GM10266 (cell line): ENCODE results near the gene ITSN2.

ENCODE experiments used
- DNase-seq: peaks from one replicate; pipeline ENCODE4 v3.0.0; 2012; ENCODE audit errors: extremely low spot score
- CTCF ChIP-seq: IDR thresholded peaks from 2 replicates; pipeline ENCODE4 v1.5.1; 2012; ENCODE audit warnings: mild to moderate bottlenecking, low read depth; ENCODE audit not compliant: control insufficient read depth, insufficient read depth; ENCODE audit errors: missing control alignments

The ITSN2 gene

GRCh38 chr2:24353364-24353763, 7.0 kb downstream of the ITSN2 start:
- TF ChIP-seq CTCF, result no peak
- no peak for DNase-seq

DNA sequence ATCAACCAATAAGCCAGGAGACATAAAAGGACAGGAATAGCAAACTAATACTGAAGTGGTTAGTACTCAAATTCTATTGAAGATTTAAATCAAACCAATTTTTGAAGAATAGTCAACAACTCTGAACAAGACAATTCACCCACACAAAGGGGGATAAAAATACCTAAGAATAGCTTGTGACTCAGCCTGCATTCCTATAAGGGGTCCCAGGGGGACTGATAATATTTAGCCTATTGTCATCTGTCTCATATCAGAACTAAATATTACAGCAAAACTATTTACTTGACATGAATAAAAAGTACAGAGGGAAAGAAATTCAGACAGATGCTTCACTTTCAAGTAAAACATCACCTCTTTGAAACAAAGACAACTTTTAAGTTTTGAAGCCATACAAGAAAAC, 7.7 kb downstream of the ITSN2 start:
- DNase-seq, result no peak
- TF ChIP-seq CTCF, result no peak

- TF ChIP-seq CTCF, result no peak
- no peak for DNase-seq
Observed at GRCh38 chr2:24351981-24352380, 8.4 kb downstream of the ITSN2 start.

GRCh38 chr2:24351627-24351938, 8.8 kb downstream of the ITSN2 start:
- no peak for DNase-seq
- TF ChIP-seq CTCF, result no peak

DNA sequence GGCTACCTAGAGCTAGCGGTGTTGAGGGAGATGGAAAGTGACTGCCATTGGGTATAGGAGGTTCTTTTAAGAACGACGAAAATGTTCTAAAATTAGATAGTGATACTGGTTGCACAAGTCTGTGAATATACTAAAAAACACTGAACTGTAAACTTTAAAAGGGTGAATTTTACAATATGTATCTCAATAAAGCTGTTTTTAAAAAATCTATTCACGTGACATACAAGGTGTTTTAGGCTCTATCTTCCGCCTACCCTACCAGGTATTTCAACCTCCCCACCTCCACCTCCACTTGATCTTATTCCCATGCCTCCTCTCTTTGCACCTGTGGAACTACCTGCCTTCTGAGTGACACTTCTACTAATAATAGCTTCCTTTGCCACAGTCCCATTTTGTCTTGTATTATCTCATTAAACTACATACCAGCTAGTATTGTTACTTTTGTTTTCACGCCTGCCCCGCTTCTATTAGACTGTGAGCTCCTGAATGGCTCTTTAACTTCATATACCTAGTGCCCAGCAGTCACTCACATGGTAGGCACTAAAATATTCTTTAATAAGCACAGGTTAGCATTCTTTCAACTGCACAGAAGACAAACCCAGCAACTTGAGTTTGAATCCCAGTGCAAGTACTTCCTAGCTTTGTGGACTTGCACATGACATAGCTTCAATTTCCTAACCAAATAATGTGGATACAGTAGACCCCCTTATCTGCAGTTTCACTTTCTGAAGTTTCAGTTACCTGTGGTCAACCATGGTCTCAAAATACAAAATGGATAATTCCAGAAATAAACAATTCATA, 9.3 kb downstream of the ITSN2 start:
- no peak for TF ChIP-seq CTCF
- no peak for DNase-seq

DNA sequence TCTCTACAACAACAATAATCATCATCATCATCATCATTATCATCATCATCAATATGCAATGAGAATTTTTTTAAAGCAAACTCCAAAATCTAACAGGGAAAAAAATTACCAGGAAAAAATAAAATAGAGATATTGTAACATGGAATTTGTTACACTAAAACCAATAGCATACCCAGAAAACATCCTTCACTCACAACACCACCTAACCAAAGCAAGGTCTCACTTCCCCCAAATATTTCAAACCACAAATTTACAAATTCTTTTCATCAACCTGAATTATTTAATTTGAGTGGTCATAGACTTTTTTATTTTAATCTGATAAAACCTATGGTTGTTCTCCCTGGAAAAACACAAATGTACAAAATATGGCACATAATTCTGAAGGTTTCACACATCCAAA, 11.2 kb downstream of the ITSN2 start:
- no peak for TF ChIP-seq CTCF
- DNase-seq, result no peak

GRCh38 chr2:24345937-24346336, 14.4 kb downstream of the ITSN2 start:
- DNase-seq, result no peak

More at GRCh38 chr2:24345937-24346336, 14.4 kb downstream of the ITSN2 start:
- no peak for TF ChIP-seq CTCF
